22Rv1 (cell line): ENCODE data around the gene TWSG1.

Source experiments
- ZFX ChIP-seq: fragments of 450-650 bp; IDR thresholded peaks from 2 replicates; pipeline ENCODE4 v1.6.1; 2017; ENCODE audit warnings: antibody characterized with exemption, borderline replicate concordance
- TF ChIP-seq, protein P1 (sequence below): fragments of 450-650 bp; IDR thresholded peaks from 2 replicates; pipeline ENCODE4 v1.5.1; 2017; ENCODE audit warnings: mild to moderate bottlenecking

DNA sequence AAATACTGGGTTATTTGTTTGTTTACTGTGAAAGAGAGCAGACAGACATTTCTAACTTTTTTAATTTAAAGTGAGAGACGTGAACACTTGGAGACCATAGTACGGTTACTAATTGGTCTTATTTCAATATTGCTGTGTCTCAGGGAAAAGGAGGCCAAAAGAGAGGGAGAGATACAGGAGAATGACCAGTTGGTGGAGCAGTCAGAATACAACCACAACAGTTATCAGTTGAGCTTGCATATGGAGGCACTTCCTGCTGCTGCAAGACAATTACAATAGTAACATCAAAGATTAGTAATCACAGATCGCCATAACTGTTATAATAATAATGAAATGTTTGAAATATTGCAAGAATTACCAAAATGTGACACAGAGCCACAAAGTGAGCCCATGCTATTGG is 58.2 kb downstream of the TWSG1 start:
- TF ChIP-seq, protein P1, sequence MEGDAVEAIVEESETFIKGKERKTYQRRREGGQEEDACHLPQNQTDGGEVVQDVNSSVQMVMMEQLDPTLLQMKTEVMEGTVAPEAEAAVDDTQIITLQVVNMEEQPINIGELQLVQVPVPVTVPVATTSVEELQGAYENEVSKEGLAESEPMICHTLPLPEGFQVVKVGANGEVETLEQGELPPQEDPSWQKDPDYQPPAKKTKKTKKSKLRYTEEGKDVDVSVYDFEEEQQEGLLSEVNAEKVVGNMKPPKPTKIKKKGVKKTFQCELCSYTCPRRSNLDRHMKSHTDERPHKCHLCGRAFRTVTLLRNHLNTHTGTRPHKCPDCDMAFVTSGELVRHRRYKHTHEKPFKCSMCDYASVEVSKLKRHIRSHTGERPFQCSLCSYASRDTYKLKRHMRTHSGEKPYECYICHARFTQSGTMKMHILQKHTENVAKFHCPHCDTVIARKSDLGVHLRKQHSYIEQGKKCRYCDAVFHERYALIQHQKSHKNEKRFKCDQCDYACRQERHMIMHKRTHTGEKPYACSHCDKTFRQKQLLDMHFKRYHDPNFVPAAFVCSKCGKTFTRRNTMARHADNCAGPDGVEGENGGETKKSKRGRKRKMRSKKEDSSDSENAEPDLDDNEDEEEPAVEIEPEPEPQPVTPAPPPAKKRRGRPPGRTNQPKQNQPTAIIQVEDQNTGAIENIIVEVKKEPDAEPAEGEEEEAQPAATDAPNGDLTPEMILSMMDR: no peak
- TF ChIP-seq ZFX: no peak
